Choroid plexus epithelial cell (primary cell): Measurements from ENCODE around the gene ATRIP.
A peak's percentile ranks its signal among the peaks of the same experiment; 100 is the strongest.

Source experiments
- DNase-seq: peaks from one replicate; pipeline ENCODE4 v3.0.0-alpha.2; 2010; ENCODE audit warnings: low read depth
- H3K4me3 ChIP-seq: 2 replicates; pipeline ENCODE4 v1.5.1; 2011; ENCODE audit warnings: low read depth, mild to moderate bottlenecking, control low read depth, low read length, moderate library complexity
- CTCF ChIP-seq: conservative IDR thresholded peaks from 2 replicates; pipeline ENCODE4 v1.5.1; 2011; ENCODE audit warnings: low read depth, mild to moderate bottlenecking, control low read depth, inconsistent platforms, low read length, moderate library complexity

The ATRIP gene

GRCh38 chr3:48492461-48493202 lies 46.1 kb downstream of the ATRIP start:
- DNase-seq: no peak
- TF ChIP-seq CTCF: no peak
- H3K4me3 ChIP-seq: no peak overlapping the region

GRCh38 chr3:48493203-48493501 lies 46.6 kb downstream of the ATRIP start:
- no peak overlapping the region for H3K4me3 ChIP-seq
- TF ChIP-seq CTCF: no peak
- no peak for DNase-seq

GRCh38 chr3:48500656-48501055 lies 54.1 kb downstream of the ATRIP start:
- no peak for DNase-seq
- no peak overlapping the region for H3K4me3 ChIP-seq
- no peak for TF ChIP-seq CTCF

GRCh38 chr3:48501196-48501595 lies 54.7 kb downstream of the ATRIP start:
- no peak for TF ChIP-seq CTCF
- DNase-seq: no peak
- no peak overlapping the region for H3K4me3 ChIP-seq

- TF ChIP-seq CTCF: no peak
- H3K4me3 ChIP-seq: no peak overlapping the region
- DNase-seq: no peak
Observed at GRCh38 chr3:48502121-48502520, 55.6 kb downstream of the ATRIP start.

- peak overlapping the region; percentile 74 for H3K4me3 ChIP-seq
- TF ChIP-seq CTCF: no peak
- DNase-seq: no peak
Observed at GRCh38 chr3:48502728-48503168, 56.2 kb downstream of the ATRIP start.

- H3K4me3 ChIP-seq: peak overlapping the region; percentile 74
- peak; percentile 58 for DNase-seq
- TF ChIP-seq CTCF: no peak
Observed at GRCh38 chr3:48503401-48504050, 57.0 kb downstream of the ATRIP start.
